Stomach smooth muscle (tissue), 2 donors: Measurements from ENCODE around the gene EYA2.
"Not testable (repeated sequence)": the region's sequence is repeated elsewhere in the genome, so short reads cannot be mapped to it uniquely, and the experiment has no call there.

Experiments
- H3K27ac ChIP-seq: one replicate; pipeline ENCODE4 v1.7.0; 2013; ENCODE audit warnings: mild to moderate bottlenecking, low read length, inconsistent platforms
- H3K27me3 ChIP-seq, 2 donors: one replicate each; pipeline ENCODE4 v1.7.0; 2013; ENCODE audit warnings: low read length in 2 of 2; ENCODE audit not compliant: insufficient read depth in 2 of 2, control insufficient read depth in 1 of 2
- H3K36me3 ChIP-seq, 2 donors: one replicate each; pipeline ENCODE4 v1.7.0; 2013; ENCODE audit warnings: low read length in 2 of 2; ENCODE audit not compliant: control insufficient read depth in 2 of 2, insufficient read depth in 2 of 2
- H3K4me1 ChIP-seq: one replicate; pipeline ENCODE4 v1.7.0; 2013; ENCODE audit warnings: low read length; ENCODE audit not compliant: control insufficient read depth, insufficient read depth
- H3K4me3 ChIP-seq, 2 donors: one replicate each; pipeline ENCODE4 v1.7.0; 2013; ENCODE audit warnings: low read length in 2 of 2
- H3K9ac ChIP-seq, 2 donors: one replicate each; pipeline ENCODE4 v1.7.0; 2013; ENCODE audit warnings: low read length in 2 of 2, mild to moderate bottlenecking in 1 of 2
- H3K9me3 ChIP-seq, 2 donors: one replicate each; pipeline ENCODE4 v1.7.0; 2013; ENCODE audit warnings: low read length in 2 of 2; ENCODE audit not compliant: control insufficient read depth in 2 of 2
- donor health status: healthy.
- donor health status: Pancreatic carcinoma.

EYA2 gene

DNA sequence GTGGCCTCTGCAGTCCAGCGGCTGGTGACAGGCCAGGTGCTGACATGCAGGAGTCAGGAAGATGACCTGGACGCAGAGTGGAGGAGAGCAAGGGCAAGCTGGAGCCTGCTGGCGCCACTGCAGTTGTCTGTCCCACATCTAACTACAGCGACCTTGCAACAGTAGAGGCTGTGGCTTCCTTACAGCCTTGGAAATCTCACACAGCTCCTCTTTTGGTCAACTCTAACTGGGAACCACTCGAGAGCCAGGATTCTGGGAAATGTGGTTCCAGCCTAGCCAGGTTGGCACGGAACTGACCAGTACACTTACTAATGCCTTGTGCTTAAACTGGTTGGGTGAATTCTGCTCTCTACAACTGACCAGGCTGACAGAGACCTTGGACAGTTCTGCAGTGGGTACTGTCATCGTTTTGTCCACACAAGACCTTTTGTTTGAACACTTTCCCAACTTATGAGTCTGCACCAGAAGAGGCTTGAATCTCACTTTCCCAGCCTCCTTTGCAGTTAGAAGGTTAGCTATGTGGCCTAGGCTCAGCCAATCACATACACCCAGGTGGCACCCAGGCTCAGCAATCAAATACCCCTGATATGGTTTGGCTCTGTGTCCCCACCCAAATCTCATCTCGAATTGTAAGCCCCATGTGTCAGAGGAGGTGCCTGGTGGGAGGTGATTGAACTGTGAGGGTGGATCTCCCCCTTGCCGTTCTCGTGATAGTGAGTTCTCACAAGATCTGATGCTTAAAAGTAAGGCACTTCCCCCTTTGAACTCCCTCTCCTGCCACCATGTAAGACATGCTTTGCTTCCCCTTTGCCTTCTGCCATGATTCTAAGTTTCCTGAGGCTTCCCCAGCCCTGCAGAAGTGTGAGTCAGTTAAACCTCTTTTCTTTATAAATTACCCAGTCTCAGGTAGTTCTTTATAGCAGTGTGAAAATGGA is 308.4 kb downstream of the EYA2 start:
- no peak overlapping the region for H3K9ac ChIP-seq
- H3K9me3 ChIP-seq: no peaks in the 10 kb centered on the region
- H3K27me3 ChIP-seq: no peaks in the 10 kb centered on the region
- H3K36me3 ChIP-seq: no peaks in the 10 kb centered on the region
- peaks cover 3% of the 10 kb centered on the region for H3K4me1 ChIP-seq
- no peak overlapping the region for H3K4me3 ChIP-seq
- H3K27ac ChIP-seq: no peak overlapping the region

DNA sequence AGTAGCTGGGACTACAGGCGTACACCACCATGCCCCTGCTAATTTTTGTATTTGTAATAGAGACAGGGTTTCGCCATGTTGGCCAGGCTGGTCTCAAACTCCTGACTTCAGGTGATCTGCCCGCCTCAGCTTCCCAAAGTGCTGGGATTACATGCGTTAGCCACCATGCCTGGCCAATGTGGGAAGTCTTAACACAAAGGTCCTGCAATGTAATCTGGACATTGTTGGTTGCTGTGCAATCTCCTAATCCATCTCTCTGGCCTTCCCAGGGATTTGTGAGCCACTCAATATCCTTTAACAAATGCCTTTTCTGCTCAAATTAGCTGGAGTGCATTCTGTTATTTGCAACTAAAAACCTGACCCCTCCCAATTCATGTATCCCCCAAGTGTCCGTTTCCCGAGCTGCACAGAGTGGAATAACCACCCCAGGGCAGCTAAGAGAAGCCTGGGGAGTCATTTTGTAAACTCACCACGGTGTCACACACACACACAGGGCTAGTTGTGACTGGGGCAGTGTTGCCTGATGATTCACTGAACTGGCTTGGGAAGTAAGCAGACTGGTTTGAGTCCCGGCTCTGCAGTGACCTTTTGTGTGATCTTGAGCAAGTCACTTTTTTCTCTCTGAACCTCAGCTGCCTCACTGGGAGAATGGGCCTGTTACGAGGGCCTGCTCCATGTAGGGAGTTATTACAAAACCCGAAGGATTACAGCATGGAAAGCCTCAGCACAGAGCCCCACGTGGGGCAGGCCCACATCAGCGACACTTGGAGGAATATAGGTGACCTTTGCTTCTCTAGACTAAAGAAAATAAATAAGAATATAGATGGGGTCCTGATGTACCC is 309.6 kb downstream of the EYA2 start:
- Histone ChIP-seq H3K4me3 (no peak overlapping the region), H3K36me3 (peaks cover 0 to 8% of the 10 kb centered on the region in 2 donors), H3K9ac (no peak overlapping the region), H3K9me3 (no peaks in the 10 kb centered on the region), H3K4me1 (peaks cover 3% of the 10 kb centered on the region), H3K27me3 (no peaks in the 10 kb centered on the region), H3K27ac (no peak overlapping the region)

- H3K9ac ChIP-seq, H3K4me3 ChIP-seq, H3K27me3 ChIP-seq, H3K27ac ChIP-seq, H3K4me1 ChIP-seq, H3K9me3 ChIP-seq: not testable (repeated sequence)
- H3K36me3 ChIP-seq: peaks cover under 1 to 13% of the 10 kb centered on the region in 2 donors
Measured at GRCh38 chr20:47204850-47205122, 310.1 kb downstream of the EYA2 start.

GRCh38 chr20:47205577-47206123 is 311.0 kb downstream of the EYA2 start:
- no peak overlapping the region for H3K4me3 ChIP-seq
- H3K36me3 ChIP-seq: peaks cover 7 to 20% of the 10 kb centered on the region in 2 donors
- no peak overlapping the region for H3K27ac ChIP-seq
- H3K9ac ChIP-seq: no peak overlapping the region
- H3K4me1 ChIP-seq: peaks cover 3% of the 10 kb centered on the region
- H3K9me3 ChIP-seq: no peaks in the 10 kb centered on the region
- no peaks in the 10 kb centered on the region for H3K27me3 ChIP-seq

- H3K4me1 ChIP-seq, H3K4me3 ChIP-seq: not testable (repeated sequence)
Measured at GRCh38 chr20:47206552-47206951, 311.9 kb downstream of the EYA2 start.

DNA sequence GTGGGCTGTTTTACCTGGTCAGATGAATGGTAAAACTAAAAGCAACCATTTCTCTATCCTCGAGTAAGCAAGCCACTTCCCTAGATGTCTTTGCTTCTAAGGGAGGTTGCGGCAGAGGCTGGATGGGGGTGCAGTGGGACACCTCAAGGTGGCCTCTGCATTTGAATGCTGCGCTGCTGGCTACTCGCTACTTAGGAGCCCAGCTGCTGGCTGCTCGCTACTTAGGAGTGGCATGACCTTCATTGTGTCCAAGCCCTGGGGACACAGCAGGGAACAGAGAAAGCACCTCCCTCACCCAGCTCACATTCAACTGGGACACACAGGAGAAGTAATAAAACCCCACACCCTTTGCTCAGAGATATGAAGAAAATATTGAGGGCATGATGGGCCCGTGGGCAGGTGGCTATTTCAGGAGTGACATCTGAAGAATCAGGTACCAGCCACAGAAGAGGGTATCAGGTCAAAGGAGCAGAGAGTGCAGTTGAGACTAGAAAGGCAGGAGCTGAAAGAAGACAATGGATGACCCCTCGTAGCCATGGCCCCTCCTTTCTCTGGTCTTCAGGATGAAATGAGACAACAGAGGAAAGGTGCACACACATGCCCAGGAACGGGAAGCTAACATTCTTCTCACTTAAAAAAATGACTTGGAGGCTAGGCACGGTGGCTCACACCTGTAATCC is 312.5 kb downstream of the EYA2 start:
- peaks cover 3% of the 10 kb centered on the region for H3K4me1 ChIP-seq
- H3K36me3 ChIP-seq: peaks cover 14 to 34% of the 10 kb centered on the region in 2 donors
- no peak overlapping the region for H3K27ac ChIP-seq
- H3K9ac ChIP-seq: no peak overlapping the region
- no peaks in the 10 kb centered on the region for H3K27me3 ChIP-seq
- H3K9me3 ChIP-seq: no peaks in the 10 kb centered on the region
- no peak overlapping the region for H3K4me3 ChIP-seq

More at GRCh38 chr20:47206552-47206951, 311.9 kb downstream of the EYA2 start:
- not testable (repeated sequence) for H3K9ac ChIP-seq, H3K9me3 ChIP-seq, H3K27ac ChIP-seq, H3K27me3 ChIP-seq
- peaks cover 14 to 29% of the 10 kb centered on the region in 2 donors for H3K36me3 ChIP-seq

DNA sequence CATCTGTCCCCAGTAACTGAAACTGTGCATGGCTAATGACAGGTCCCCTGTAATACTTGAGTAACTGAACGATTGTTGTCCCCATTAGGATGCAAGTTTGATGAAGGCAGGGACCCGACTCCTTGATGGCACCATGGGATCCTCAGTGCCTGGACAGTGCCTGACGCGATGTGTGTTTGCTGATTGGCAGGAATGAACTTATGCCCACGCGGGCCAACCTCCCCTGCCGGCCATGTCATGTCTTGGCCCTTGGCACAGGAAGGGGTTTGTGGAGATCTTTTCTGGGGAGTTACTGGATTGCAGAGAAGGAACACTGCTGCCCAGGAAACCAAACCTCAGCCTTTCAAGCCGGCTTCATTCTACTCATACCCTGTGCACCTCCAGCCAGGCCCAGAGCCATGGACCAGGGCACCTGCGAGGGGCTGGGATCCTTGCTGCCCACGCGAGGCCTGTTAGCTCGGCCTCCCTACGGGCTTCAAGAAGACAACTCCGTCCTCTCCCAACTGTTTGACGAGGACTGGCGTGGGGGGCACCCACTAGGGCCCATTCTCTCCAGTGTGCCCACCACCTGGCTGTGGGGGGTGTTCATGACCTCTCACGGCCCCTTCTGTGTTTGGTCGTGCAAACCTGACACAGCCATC is 314.0 kb downstream of the EYA2 start:
- H3K9me3 ChIP-seq: no peaks in the 10 kb centered on the region
- H3K27me3 ChIP-seq: no peaks in the 10 kb centered on the region
- peaks cover 27 to 45% of the 10 kb centered on the region in 2 donors for H3K36me3 ChIP-seq
- H3K27ac ChIP-seq: no peak overlapping the region
- peaks cover 3% of the 10 kb centered on the region for H3K4me1 ChIP-seq
- no peak overlapping the region for H3K9ac ChIP-seq
- no peak overlapping the region for H3K4me3 ChIP-seq

GRCh38 chr20:47209982-47210381 is 315.3 kb downstream of the EYA2 start:
- peaks cover 31 to 45% of the 10 kb centered on the region in 2 donors for H3K36me3 ChIP-seq
- no peaks in the 10 kb centered on the region for H3K9me3 ChIP-seq
- H3K27ac ChIP-seq: no peak overlapping the region
- no peak overlapping the region for H3K4me3 ChIP-seq
- peaks cover 3% of the 10 kb centered on the region for H3K4me1 ChIP-seq
- H3K27me3 ChIP-seq: no peaks in the 10 kb centered on the region
- H3K9ac ChIP-seq: no peak overlapping the region

DNA sequence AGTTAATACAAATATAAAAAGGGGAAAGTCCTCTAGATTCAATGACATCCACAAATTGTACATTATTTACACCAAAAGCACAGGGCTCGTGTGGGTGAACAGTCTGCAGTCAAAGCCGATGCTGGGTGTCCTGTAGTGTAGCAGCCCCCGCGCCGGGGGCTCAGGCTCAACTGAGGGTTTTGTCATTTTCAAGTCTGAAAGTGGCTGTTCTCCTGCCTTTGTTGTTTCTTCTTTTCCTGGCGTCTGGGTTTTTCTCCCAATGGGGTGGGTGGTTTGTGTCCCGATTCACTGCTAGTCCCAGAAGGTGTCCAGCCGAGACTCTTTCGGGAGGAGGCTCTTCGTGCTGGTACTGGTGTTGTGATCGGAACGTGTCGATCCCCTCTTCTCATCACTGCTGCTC is 315.8 kb downstream of the EYA2 start:
- peaks cover 3% of the 10 kb centered on the region for H3K4me1 ChIP-seq
- no peak overlapping the region for H3K4me3 ChIP-seq
- no peak overlapping the region for H3K9ac ChIP-seq
- no peaks in the 10 kb centered on the region for H3K9me3 ChIP-seq
- H3K36me3 ChIP-seq: peaks cover 31 to 45% of the 10 kb centered on the region in 2 donors
- H3K27ac ChIP-seq: no peak overlapping the region
- no peaks in the 10 kb centered on the region for H3K27me3 ChIP-seq

- Histone ChIP-seq H3K27me3 (no peaks in the 10 kb centered on the region), H3K36me3 (peaks cover 34 to 45% of the 10 kb centered on the region in 2 donors), H3K27ac (no peak overlapping the region), H3K9me3 (no peaks in the 10 kb centered on the region), H3K4me1 (no peaks in the 10 kb centered on the region), H3K4me3 (no peak overlapping the region), H3K9ac (no peak overlapping the region)
Measured at GRCh38 chr20:47211036-47211435, 316.4 kb downstream of the EYA2 start.
